GM12874 (cell line): ENCODE data around the gene ADCY2.

Experiments
- CTCF ChIP-seq: IDR thresholded peaks from 2 replicates; pipeline ENCODE4 v1.5.1; 2011; ENCODE audit warnings: low read depth, mild to moderate bottlenecking, control low read depth, low read length, moderate library complexity; ENCODE audit not compliant: insufficient read depth

Gene ADCY2

GRCh38 chr5:7763621-7764072, 367.7 kb downstream of the ADCY2 start:
- no peak for TF ChIP-seq CTCF

GRCh38 chr5:7764452-7764851, 368.5 kb downstream of the ADCY2 start:
- TF ChIP-seq CTCF = no peak

DNA sequence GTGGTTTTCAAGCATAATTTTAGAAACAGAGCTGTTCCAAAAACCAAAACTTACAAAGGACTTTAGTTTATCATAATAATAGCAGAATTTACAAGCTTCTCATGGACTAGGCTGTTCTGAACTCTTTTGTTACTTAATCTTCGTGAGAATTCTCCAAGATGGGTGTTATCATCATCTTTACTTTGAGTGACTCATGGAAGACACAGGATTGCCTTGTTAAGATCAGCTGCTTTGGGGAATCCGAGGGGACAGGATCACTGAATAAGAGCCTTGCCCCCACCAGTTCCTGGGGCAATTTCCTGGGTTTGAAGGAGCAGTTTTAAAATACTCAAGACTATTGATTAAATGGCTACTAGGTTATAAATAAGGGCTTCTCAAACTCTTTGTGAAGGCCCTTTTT, 374.5 kb downstream of the ADCY2 start:
- no peak for TF ChIP-seq CTCF

DNA sequence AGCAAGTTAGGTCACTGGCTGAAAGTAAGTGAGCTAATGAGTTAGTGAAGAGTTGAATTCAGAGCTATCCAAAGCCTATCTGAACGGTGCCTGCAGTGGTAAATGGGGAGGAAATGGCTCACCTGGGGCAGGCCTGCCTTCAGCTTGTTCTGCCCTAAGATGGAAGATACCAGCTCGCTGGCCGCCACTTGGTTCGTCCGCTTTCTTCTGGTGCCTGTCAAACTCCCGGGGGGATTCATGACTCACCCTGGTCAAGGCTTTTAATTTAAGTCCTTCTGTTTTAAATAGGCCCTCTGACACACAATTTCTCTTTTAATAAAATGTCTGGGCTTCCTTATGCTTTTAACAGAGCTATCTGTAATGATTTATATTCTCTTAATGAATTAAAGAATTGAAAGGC, 376.2 kb downstream of the ADCY2 start:
- no peak for TF ChIP-seq CTCF

DNA sequence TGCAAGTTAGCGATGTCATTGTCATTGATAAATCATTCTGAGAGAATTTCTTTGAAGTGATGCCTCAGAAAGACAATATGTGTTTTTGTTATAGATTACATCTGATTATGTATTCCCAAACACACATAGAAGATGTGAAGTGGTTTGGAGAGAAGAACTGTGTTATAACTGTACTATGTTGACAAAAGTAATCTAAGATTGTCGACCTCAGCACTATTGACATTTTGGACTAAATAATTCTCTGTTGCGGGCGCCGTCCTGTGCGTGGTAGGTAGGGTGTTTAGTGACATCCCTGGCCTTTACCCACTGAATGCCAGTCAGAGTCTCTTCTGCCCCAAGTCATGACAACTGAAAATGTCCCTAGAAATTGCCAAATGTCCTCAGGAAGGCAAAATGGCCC, 377.2 kb downstream of the ADCY2 start:
- no peak for TF ChIP-seq CTCF

GRCh38 chr5:7776442-7776841, 380.5 kb downstream of the ADCY2 start:
- no peak for TF ChIP-seq CTCF

DNA sequence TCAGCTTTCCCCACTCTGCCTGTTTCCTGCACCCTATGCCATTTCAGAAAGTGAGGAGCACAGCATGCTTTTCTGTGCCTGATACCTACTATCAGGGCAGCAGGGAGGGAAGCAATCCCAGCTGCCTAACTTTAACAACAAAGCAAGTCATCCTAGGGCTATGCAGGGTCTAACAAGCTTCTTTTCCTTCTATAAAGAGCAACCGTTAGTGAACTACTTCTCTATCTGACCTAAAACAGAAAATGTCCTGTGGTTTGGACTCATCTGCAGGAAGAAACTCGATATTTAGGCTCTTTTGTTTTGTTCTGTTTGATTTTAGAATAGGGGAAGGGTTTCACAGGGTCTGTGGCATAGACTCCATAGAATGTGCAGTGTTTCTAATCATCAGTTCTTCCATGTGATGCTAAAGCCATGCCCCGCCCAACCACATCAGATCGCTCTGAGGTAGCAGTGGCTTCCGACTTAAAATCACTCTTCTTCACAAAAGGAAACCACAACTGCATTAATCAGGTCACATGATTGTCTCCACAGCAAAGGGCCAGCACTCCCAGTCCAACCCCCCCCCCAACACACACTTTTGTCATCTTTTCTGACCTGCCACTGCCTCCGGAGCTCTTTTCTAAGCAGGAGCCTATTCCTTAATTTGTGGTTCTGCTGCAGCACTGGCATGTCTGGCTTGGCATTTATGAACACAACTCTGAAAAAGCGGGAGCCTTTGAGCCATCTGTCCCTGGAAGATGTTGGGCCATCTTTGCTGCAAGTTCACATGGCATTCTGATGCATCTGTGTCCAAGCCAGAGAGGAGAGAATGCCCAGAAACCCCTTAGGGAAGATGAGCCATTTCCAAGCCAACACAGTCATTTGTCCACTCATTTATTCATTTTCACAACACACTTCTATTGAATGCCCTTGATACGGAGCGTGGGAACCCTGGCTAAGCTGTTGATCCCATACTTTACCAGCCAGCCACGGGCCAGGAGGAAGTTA, 383.4 kb downstream of the ADCY2 start:
- no peak for TF ChIP-seq CTCF
